ENCODE data around the gene SPIN3. TPM values are rescaled to one million over a fixed set of nuclear protein-coding genes. Genes with fewer than 3 reads are reported as not detected.

Gene SPIN3
- 8.3 and 9.1 TPM in 2 replicates for total RNA-seq

GRCh38 chrX:56995271-56995994 is at the start of gene SPIN3:
Gene SPIN3, minus strand, starts transcription at chrX:56995541. Its CDS starts 594 bp downstream, at chrX:56994947.

Other genes starting within 250 kb of the SPIN3 start
- 10.6 and 12.2 TPM in 2 replicates for gene SPIN2B, start 126.0 kb upstream of the SPIN3 start, total RNA-seq
- 0.53 and 0.56 TPM in 2 replicates for gene SPIN2A, start 141.9 kb upstream of the SPIN3 start, total RNA-seq

Data from aortic smooth muscle cell (primary cell).